ENCODE data around the gene KLHL15. TPM values are rescaled to one million over a fixed set of nuclear protein-coding genes. Genes with fewer than 3 reads are reported as not detected.
A peak's percentile ranks its signal among the peaks of the same experiment; 100 is the strongest.

The KLHL15 gene
- total and polyA plus RNA-seq, 2 of the 13 experiments (the other 11 are each of a cell fraction or from before 2014, with no cell fraction given): 2.8 to 5.5 TPM

DNA sequence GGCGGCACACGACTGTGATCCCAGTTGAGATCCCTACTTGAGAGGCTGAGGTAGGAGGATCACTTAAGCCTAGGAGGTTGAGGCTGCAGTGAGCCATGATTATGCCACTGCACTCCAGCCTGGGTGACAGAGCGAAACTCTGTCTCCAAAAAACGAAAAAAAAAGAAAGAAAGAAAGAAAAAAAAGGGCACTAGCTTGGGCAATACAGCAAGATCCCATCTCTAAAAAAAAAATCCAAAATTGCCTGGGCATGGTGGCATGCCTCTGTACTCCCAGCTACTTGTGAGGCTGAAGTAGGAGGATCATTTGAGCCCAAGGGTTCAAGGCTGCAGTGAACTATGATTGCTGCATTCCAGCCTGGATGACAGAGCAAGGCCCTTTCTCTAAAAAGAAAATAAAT, 10.7 kb upstream of the KLHL15 start (continued):
- TF ChIP-seq PRDM15 (CRISPR knock-in tag; IDR thresholded peaks at IDR 0.05): no peak
- no peak for TF ChIP-seq XBP1 (CRISPR knock-in tag; IDR thresholded peaks at IDR 0.05)
- TF ChIP-seq ISX (CRISPR knock-in tag; conservative IDR thresholded peaks at IDR 0.05): no peak
- no peak for TF ChIP-seq SCMH1 (CRISPR knock-in tag; IDR thresholded peaks at IDR 0.05; ENCODE audit: borderline replicate concordance)

DNA sequence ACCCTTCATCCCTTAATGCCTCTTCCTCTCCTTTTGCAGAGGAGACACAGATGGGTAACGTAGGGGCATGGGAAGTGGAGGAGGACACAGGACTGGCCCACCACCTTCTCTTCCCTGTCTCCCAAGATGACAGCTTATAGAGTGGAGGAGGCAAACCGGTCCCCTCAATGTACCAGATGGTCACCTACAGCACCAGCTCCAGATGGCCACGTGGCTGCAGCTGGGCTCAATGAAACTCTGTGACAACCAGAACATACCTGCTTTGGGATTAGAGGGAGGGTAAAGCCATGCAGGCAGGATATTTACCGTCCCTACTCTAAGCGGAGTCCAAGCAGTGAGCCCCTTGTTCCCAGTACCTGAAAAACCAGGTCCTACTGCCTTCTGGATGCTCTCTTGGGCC, 7.5 kb upstream of the KLHL15 start:
- in situ Hi-C loops (cut with HindIII; ENCODE audit: extremely low pct_ligation_motif_present, low pct_unique_long_range_greater_than_20kb) (no loop called here), intact Hi-C loops (cut with micrococcal nuclease; ENCODE audit: unreplicated experiment) (no loop called here)
- no peaks in the 10 kb centered on the region for H3K36me3 ChIP-seq (replicated peaks in 1 of 2; ENCODE audit: control insufficient read depth in 1 of 2, insufficient read depth in 2 of 2, low read length in 2 of 2)
- ChIA-PET CTCF (ENCODE audit: low intra/inter-chr PET ratio, low total read pairs) (no interaction called here), POLR2A (interaction anchor here (0.6 to 1.7 kb wide), 3 partner anchors 16 to 40 kb away, joined by 3 to 6 read pairs (median 3); partner anchors contain the start of gene EIF2S3)
- no peak for DNase-seq (ENCODE audit: low spot score)
- H3K9ac ChIP-seq (ENCODE audit: insufficient read depth, low read depth, low read length): no peak overlapping the region
- H3K4me1 ChIP-seq (ENCODE audit: insufficient read depth, low read length): no peaks in the 10 kb centered on the region; the same call in 1 of the 2 replicates
- TF ChIP-seq, protein P1, sequence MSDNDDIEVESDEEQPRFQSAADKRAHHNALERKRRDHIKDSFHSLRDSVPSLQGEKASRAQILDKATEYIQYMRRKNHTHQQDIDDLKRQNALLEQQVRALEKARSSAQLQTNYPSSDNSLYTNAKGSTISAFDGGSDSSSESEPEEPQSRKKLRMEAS (IDR thresholded peaks at IDR 0.05): peak; percentile 19; the same call in 1 of the 2 replicates
- no peak for TF ChIP-seq TAF15 (IDR thresholded peaks at IDR 0.05; ENCODE audit: low read depth, low read length, poor library complexity, severe bottlenecking)
- H3K27ac ChIP-seq (ENCODE audit: extremely low read length, insufficient read depth, low read length): no peak overlapping the region
- FAIRE-seq: no peak
- peak overlapping the region; percentile 27 for H2AFZ ChIP-seq (ENCODE audit: low read length)
- no TSS peak for BruUV-seq (replicated peaks)
- peak; percentile 64 for ATAC-seq
- no peaks in the 10 kb centered on the region for H3K27me3 ChIP-seq (ENCODE audit: control insufficient read depth in 1 of 2, insufficient read depth in 2 of 2, low read length in 2 of 2)
- H3K9me3 ChIP-seq (ENCODE audit: low read length): no peaks in the 10 kb centered on the region
- H3K4me3 ChIP-seq (replicated peaks in 1 of 3; ENCODE audit: insufficient read depth in 1 of 3, low read depth in 2 of 3, low read length in 3 of 3): no peak overlapping the region; a peak in 1 of 6 replicates
- 62% methylated on average over 3 of the region's 5 CpGs for WGBS (ENCODE audit: low lambda C conversion rate)
- no peaks in the 10 kb centered on the region for H3K79me2 ChIP-seq (ENCODE audit: insufficient read depth, low read length)
- H3K4me2 ChIP-seq (ENCODE audit: low read depth, low read length): peak overlapping the region; percentile 49
- H4K20me1 ChIP-seq (ENCODE audit: insufficient read depth, low read length): no peaks in the 10 kb centered on the region

All from HepG2 (cell line).